Sigmoid colon (tissue), 7 donors: Measurements from ENCODE around the gene PRXL2A. TPM values are rescaled to one million over a fixed set of nuclear protein-coding genes. Genes with fewer than 3 reads are reported as not detected.
A peak's percentile ranks its signal among the peaks of the same experiment; 100 is the strongest.

Source experiments
- DNase-seq: peaks from one replicate; pipeline ENCODE4 v3.0.0-alpha.2; 2019
- H3K27ac ChIP-seq, 4 donors: fragments of 200-600 bp; sonication (generic); one replicate each; pipeline ENCODE4 v1.5.1; 2016 to 2019; ENCODE audit warnings: mild to moderate bottlenecking in 1 of 4
- H3K27me3 ChIP-seq, 3 donors: fragments of 200-600 bp; sonication (generic); one replicate each; pipeline ENCODE4 v1.5.1; 2019; ENCODE audit warnings: mild to moderate bottlenecking in 1 of 3
- H3K36me3 ChIP-seq, 4 donors: fragments of 200-600 bp; sonication (generic); one replicate each; pipeline ENCODE4 v1.5.1; 2016 to 2019
- H3K4me1 ChIP-seq, 4 donors: fragments of 200-600 bp; sonication (generic); one replicate each; pipeline ENCODE4 v1.5.1; 2017 to 2019
- H3K4me3 ChIP-seq, 4 donors: fragments of 200-600 bp; sonication (generic); one replicate each; pipeline ENCODE4 v1.5.1; 2017 to 2019; ENCODE audit warnings: mild to moderate bottlenecking in 2 of 4, moderate library complexity in 1 of 4
- H3K9me3 ChIP-seq, 4 donors: fragments of 200-600 bp in 3 of 4; sonication (generic) in 3 of 4; one replicate each; pipeline versions ENCODE4 v1.5.1 to v1.6.1; 2013 to 2019
- EP300 ChIP-seq, 4 donors: sonication (generic); formaldehyde crosslinking; IDR thresholded peaks; one replicate each; pipeline ENCODE4 v1.6.1; 2017; ENCODE audit warnings: antibody characterized with exemption in 4 of 4
- POLR2A ChIP-seq, 2 donors: fragments of 450-650 bp; IDR thresholded peaks; one replicate each; pipeline ENCODE4 v1.6.1; 2016; ENCODE audit warnings: antibody characterized with exemption in 2 of 2, mild to moderate bottlenecking in 2 of 2, moderate library complexity in 2 of 2
- POLR2AphosphoS5 ChIP-seq, 4 donors: sonication (generic); formaldehyde crosslinking; IDR thresholded peaks; one replicate each; pipeline ENCODE4 v1.6.1; 2017; ENCODE audit warnings: antibody characterized with exemption in 4 of 4
- WGBS, 2 donors: extraction: QIAGEN DNeasy Blood & Tissue Kit; methylation state at CpG; one replicate each; pipeline ENCODE4 v1.1.7; 2013; 5-methylcytosine and 5-hydroxymethylcytosine counted together
- intact Hi-C: fragments of 100-400 bp; cut with DNase I; formaldehyde crosslinking; loops from one replicate; pipeline ENCODE4 v1.15.1; 2023
- polyA plus RNA-seq, 3 donors: library from polyadenylated mRNA; stranded (reverse); fragments of 200-250 nt; gene quantifications; one replicate each; pipeline ENCODE4 v1.2.3, GENCODE V29; 2013
- total RNA-seq, 4 donors: library from RNA; depleted of rRNA; stranded (reverse); fragments of >200 nt; gene quantifications; one replicate each; pipeline ENCODE4 v1.1.0, GENCODE V29; 2016
- TF ChIP-seq, protein P1 (sequence below), 4 experiments: fragments of 450-650 bp in 3 of 4; fragments of 200-600 bp in 1 of 4; IDR thresholded peaks; one replicate each; pipeline ENCODE4 v1.5.1; 2016 to 2019; ENCODE audit warnings: antibody characterized with exemption in 4 of 4, mild to moderate bottlenecking in 3 of 4, moderate library complexity in 2 of 4
- donor health status: healthy with polysubstance abuse.
- donor health status: Bipolar disorder and iron deficiency.
- donor health status: healthy.

PRXL2A gene
- total and polyA plus RNA-seq, 7 donors = 33.3 to 63.5 (median 48.7) TPM

DNA sequence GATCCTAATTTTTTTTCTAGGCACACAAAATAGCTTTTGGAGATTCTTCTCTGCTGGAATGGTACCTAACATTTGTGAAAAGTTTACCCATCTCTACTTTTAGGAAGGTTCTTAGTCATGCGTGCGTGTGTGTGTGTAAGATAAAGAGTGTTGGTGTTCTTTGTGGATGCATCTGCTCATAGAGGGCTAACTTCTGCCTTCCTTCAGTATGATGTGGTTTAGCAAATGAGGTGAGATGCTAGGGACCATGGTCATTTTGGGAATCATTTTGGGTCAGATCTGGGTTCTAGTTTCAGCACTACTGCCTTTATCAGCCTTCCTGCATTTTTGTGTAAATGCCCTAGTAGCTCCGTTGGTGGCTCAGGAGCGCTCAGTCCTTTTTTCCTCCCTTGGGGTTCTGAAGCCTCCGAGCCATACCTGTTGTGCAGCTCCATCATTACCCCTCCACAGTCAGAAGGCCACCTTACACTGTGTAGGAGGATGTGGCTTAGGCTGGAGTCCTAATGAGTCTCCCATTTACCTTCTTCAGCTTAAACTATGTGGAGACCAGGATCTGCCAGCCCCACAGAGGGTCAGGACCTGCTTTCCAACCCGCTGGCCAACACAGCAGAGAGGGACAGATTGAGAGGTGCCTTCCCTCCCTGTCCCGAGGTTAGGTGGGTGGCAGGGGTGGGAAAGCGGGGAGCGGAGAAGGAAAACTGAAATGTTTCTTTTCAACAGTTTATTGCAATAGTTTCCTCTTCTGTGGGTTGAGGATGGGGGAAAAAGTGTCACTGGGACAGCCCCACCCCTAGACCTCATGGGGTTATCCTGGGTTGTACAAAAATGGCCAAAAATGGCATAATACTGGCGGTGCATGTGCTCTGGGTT, 77.0 kb downstream of the PRXL2A start:
- no peak for TF ChIP-seq POLR2A (IDR thresholded peaks at IDR 0.05)
- TF ChIP-seq, protein P1, sequence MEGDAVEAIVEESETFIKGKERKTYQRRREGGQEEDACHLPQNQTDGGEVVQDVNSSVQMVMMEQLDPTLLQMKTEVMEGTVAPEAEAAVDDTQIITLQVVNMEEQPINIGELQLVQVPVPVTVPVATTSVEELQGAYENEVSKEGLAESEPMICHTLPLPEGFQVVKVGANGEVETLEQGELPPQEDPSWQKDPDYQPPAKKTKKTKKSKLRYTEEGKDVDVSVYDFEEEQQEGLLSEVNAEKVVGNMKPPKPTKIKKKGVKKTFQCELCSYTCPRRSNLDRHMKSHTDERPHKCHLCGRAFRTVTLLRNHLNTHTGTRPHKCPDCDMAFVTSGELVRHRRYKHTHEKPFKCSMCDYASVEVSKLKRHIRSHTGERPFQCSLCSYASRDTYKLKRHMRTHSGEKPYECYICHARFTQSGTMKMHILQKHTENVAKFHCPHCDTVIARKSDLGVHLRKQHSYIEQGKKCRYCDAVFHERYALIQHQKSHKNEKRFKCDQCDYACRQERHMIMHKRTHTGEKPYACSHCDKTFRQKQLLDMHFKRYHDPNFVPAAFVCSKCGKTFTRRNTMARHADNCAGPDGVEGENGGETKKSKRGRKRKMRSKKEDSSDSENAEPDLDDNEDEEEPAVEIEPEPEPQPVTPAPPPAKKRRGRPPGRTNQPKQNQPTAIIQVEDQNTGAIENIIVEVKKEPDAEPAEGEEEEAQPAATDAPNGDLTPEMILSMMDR (IDR thresholded peaks at IDR 0.05) = no peak
- TF ChIP-seq EP300 (IDR thresholded peaks at IDR 0.05) = no peak
- TF ChIP-seq POLR2AphosphoS5 (IDR thresholded peaks at IDR 0.05) = no peak
- Histone ChIP-seq H3K4me1 (peaks cover 0 to 43% (median 27%) of the 10 kb centered on the region in 4 donors), H3K4me3 (no peak overlapping the region), H3K27me3 (no peaks in the 10 kb centered on the region), H3K27ac (peak overlapping the region in 2 of 4 donors; percentile 22 to 38), H3K36me3 (peaks cover 0 to 10% (median 0%) of the 10 kb centered on the region in 4 donors), H3K9me3 (no peaks in the 10 kb centered on the region)
- WGBS, 2 donors = 77 to 85% methylated on average over 10 of the region's 10 CpGs
- DNase-seq = no peak
- intact Hi-C loops = no loop called here

DNA sequence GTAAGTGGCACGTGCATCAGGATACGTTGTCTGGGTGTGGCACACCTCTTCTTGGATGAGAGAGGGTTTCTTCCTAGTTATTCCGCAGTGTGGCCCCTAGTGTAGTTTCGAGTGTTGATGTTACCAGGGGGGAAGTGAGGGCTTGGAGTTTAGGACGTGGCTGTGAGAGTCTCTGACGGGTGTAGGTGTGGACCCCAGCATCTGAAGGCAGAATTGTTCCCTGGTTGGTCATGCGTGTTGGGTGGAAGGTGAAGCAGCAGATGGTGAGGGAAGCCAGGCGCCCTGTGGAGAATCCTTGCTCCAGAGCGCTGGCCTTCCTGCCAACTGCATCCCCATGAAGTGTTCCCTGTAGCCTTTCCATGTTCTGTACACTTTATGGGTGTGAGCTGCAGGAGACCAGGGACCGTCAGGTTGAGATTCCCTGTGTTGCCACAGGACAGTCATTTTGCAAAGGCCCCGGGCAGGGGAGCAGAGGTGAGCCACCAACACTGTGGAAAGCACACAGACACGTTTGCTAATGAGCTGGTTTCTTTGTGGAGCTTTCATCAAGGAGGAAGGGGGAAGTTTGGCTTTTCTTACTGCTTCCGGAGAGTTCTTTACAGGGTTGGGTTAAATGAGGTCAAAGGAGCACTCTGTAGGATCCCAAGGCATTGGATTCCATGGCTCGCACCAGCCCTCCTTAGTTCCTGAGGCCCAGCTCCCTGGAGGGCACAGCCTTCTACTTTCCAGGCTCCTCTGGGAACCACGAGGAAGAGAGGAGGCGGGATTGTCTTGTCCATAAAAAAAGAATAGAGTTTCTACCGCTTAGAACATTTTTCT, 77.8 kb downstream of the PRXL2A start:
- TF ChIP-seq POLR2AphosphoS5 (IDR thresholded peaks at IDR 0.05) = no peak
- no peak for TF ChIP-seq POLR2A (IDR thresholded peaks at IDR 0.05)
- no peak for TF ChIP-seq EP300 (IDR thresholded peaks at IDR 0.05)
- TF ChIP-seq, protein P1 (IDR thresholded peaks at IDR 0.05) = no peak
- Histone ChIP-seq H3K4me1 (peaks cover 0 to 43% (median 27%) of the 10 kb centered on the region in 4 donors), H3K27ac (peak overlapping the region in 2 of 4 donors; percentile 20 to 22)

More for the DNA sequence above, 77.8 kb downstream of the PRXL2A start:
- Histone ChIP-seq H3K36me3 (peaks cover 0 to 14% (median 0%) of the 10 kb centered on the region in 4 donors), H3K4me3 (no peak overlapping the region), H3K27me3 (no peaks in the 10 kb centered on the region), H3K9me3 (no peaks in the 10 kb centered on the region)
- no peak for DNase-seq
- 62 to 72% methylated on average over 17 of the region's 17 CpGs for WGBS, 2 donors
- intact Hi-C loops = no loop called here

Other genes with a start within 250 kb of the PRXL2A start
- gene ANXA11, start 203.0 kb upstream of the PRXL2A start, total RNA-seq = 100 to 1,000 TPM in 1 of 4 donors, 10 to 100 TPM in 3; 63.2 to 109 (median 75.7) TPM
- 100 to 1,000 TPM; 170 to 323 (median 199) TPM for gene ANXA11, start 203.0 kb upstream of the PRXL2A start, polyA plus RNA-seq
- not detected for gene MAT1A, start 118.9 kb upstream of the PRXL2A start, total RNA-seq
- gene MAT1A, start 118.9 kb upstream of the PRXL2A start, polyA plus RNA-seq = under 1 TPM in 2 of 3 donors, not detected in 1; 0.23 to 0.31 TPM
- not detected for gene DYDC1, start 51.8 kb upstream of the PRXL2A start, total RNA-seq
- not detected for gene DYDC1, start 51.8 kb upstream of the PRXL2A start, polyA plus RNA-seq
- not detected for gene DYDC2, start 51.8 kb upstream of the PRXL2A start, total RNA-seq
- under 1 TPM in 1 of 3 donors, not detected in 2; 0.41 TPM for gene DYDC2, start 51.8 kb upstream of the PRXL2A start, polyA plus RNA-seq
- 10 to 100 TPM; 22.0 to 29.9 (median 23.9) TPM for gene TSPAN14, start 45.8 kb downstream of the PRXL2A start, total RNA-seq
- gene TSPAN14, start 45.8 kb downstream of the PRXL2A start, polyA plus RNA-seq = 10 to 100 TPM; 12.0 to 67.3 (median 14.1) TPM
- under 1 TPM in 1 of 4 donors, not detected in 3; 0.33 TPM for gene SH2D4B, start 129.4 kb downstream of the PRXL2A start, total RNA-seq
- gene SH2D4B, start 129.4 kb downstream of the PRXL2A start, polyA plus RNA-seq = under 1 TPM in 1 of 3 donors, not detected in 2; 0.06 TPM